ENCODE measurements around the gene ZIC4. TPM values are rescaled to one million over a fixed set of nuclear protein-coding genes. Genes with fewer than 3 reads are reported as not detected.

ZIC4 gene
- total and polyA plus RNA-seq, 9 of the 15 experiments (the other 6 are each of a cell fraction or from before 2014, with no cell fraction given): not detected

DNA sequence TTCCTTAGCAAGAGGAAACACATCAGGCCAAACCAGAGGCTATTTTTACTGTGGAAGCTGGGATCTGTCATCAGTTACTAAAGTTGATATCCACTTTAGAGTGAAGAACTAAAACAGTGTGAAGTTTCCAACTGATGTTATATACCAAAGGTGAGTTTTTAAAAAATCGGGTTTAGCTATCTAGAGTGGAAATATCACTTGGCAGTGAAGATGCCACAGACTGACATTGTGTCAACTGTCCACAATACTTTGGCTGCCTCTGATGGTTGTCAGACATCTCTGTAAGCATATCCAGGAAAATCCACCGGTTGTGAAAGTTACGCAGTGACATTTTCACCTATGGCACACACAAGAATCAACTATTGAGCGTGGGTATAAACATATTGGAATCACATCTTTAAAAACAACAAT lies 12.0 kb upstream of the ZIC4 start (continued):
- TF ChIP-seq, protein P1, sequence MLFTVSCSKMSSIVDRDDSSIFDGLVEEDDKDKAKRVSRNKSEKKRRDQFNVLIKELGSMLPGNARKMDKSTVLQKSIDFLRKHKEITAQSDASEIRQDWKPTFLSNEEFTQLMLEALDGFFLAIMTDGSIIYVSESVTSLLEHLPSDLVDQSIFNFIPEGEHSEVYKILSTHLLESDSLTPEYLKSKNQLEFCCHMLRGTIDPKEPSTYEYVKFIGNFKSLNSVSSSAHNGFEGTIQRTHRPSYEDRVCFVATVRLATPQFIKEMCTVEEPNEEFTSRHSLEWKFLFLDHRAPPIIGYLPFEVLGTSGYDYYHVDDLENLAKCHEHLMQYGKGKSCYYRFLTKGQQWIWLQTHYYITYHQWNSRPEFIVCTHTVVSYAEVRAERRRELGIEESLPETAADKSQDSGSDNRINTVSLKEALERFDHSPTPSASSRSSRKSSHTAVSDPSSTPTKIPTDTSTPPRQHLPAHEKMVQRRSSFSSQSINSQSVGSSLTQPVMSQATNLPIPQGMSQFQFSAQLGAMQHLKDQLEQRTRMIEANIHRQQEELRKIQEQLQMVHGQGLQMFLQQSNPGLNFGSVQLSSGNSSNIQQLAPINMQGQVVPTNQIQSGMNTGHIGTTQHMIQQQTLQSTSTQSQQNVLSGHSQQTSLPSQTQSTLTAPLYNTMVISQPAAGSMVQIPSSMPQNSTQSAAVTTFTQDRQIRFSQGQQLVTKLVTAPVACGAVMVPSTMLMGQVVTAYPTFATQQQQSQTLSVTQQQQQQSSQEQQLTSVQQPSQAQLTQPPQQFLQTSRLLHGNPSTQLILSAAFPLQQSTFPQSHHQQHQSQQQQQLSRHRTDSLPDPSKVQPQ (CRISPR knock-in tag; IDR thresholded peaks at IDR 0.05; ENCODE audit: borderline replicate concordance): no peak
- TF ChIP-seq ZNF77 (CRISPR knock-in tag; IDR thresholded peaks at IDR 0.05): no peak
- TF ChIP-seq, protein P2, sequence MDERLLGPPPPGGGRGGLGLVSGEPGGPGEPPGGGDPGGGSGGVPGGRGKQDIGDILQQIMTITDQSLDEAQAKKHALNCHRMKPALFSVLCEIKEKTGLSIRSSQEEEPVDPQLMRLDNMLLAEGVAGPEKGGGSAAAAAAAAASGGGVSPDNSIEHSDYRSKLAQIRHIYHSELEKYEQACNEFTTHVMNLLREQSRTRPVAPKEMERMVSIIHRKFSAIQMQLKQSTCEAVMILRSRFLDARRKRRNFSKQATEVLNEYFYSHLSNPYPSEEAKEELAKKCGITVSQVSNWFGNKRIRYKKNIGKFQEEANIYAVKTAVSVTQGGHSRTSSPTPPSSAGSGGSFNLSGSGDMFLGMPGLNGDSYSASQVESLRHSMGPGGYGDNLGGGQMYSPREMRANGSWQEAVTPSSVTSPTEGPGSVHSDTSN (CRISPR knock-in tag; IDR thresholded peaks at IDR 0.05; ENCODE audit: low read depth): no peak
- TF ChIP-seq, protein P2 (tag; conservative IDR thresholded peaks at IDR 0.05; ENCODE audit: low read depth): no peak
- TF ChIP-seq, protein P3, sequence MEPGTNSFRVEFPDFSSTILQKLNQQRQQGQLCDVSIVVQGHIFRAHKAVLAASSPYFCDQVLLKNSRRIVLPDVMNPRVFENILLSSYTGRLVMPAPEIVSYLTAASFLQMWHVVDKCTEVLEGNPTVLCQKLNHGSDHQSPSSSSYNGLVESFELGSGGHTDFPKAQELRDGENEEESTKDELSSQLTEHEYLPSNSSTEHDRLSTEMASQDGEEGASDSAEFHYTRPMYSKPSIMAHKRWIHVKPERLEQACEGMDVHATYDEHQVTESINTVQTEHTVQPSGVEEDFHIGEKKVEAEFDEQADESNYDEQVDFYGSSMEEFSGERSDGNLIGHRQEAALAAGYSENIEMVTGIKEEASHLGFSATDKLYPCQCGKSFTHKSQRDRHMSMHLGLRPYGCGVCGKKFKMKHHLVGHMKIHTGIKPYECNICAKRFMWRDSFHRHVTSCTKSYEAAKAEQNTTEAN (CRISPR knock-in tag; IDR thresholded peaks at IDR 0.05): no peak
- no peak for TF ChIP-seq MAFK (IDR thresholded peaks at IDR 0.05; ENCODE audit: low read length)
- TF ChIP-seq MCM5 (IDR thresholded peaks at IDR 0.05; ENCODE audit: low read depth): no peak
- TF ChIP-seq KDM1A (IDR thresholded peaks at IDR 0.05): no peak
- TF ChIP-seq, protein P4, sequence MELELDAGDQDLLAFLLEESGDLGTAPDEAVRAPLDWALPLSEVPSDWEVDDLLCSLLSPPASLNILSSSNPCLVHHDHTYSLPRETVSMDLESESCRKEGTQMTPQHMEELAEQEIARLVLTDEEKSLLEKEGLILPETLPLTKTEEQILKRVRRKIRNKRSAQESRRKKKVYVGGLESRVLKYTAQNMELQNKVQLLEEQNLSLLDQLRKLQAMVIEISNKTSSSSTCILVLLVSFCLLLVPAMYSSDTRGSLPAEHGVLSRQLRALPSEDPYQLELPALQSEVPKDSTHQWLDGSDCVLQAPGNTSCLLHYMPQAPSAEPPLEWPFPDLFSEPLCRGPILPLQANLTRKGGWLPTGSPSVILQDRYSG (tag; conservative IDR thresholded peaks at IDR 0.05; ENCODE audit: low read depth): no peak
- no peak for TF ChIP-seq CHD2 (IDR thresholded peaks at IDR 0.05; ENCODE audit: low read depth, low read length)
- TF ChIP-seq CHCHD3 (CRISPR knock-in tag; IDR thresholded peaks at IDR 0.05): no peak
- TF ChIP-seq HDGF (IDR thresholded peaks at IDR 0.05): no peak
- TF ChIP-seq ZNF57 (CRISPR knock-in tag; IDR thresholded peaks at IDR 0.05): no peak
- TF ChIP-seq ZNF76 (CRISPR knock-in tag; IDR thresholded peaks at IDR 0.05; ENCODE audit: borderline replicate concordance): no peak
- TF ChIP-seq, protein P5, sequence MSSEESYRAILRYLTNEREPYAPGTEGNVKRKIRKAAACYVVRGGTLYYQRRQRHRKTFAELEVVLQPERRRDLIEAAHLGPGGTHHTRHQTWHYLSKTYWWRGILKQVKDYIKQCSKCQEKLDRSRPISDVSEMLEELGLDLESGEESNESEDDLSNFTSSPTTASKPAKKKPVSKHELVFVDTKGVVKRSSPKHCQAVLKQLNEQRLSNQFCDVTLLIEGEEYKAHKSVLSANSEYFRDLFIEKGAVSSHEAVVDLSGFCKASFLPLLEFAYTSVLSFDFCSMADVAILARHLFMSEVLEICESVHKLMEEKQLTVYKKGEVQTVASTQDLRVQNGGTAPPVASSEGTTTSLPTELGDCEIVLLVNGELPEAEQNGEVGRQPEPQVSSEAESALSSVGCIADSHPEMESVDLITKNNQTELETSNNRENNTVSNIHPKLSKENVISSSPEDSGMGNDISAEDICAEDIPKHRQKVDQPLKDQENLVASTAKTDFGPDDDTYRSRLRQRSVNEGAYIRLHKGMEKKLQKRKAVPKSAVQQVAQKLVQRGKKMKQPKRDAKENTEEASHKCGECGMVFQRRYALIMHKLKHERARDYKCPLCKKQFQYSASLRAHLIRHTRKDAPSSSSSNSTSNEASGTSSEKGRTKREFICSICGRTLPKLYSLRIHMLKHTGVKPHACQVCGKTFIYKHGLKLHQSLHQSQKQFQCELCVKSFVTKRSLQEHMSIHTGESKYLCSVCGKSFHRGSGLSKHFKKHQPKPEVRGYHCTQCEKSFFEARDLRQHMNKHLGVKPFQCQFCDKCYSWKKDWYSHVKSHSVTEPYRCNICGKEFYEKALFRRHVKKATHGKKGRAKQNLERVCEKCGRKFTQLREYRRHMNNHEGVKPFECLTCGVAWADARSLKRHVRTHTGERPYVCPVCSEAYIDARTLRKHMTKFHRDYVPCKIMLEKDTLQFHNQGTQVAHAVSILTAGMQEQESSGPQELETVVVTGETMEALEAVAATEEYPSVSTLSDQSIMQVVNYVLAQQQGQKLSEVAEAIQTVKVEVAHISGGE (CRISPR knock-in tag; IDR thresholded peaks at IDR 0.05): no peak

All from K562 (cell line).